Sigmoid colon (tissue), 7 donors: ENCODE results near the gene BSDC1. TPM values are rescaled to one million over a fixed set of nuclear protein-coding genes. Genes with fewer than 3 reads are reported as not detected.

Source experiments
- DNase-seq: peaks from one replicate; pipeline ENCODE4 v3.0.0-alpha.2; 2019
- H3K27ac ChIP-seq, 4 donors: fragments of 200-600 bp; sonication (generic); one replicate each; pipeline ENCODE4 v1.5.1; 2016 to 2019; ENCODE audit warnings: mild to moderate bottlenecking in 1 of 4
- H3K27me3 ChIP-seq, 3 donors: fragments of 200-600 bp; sonication (generic); one replicate each; pipeline ENCODE4 v1.5.1; 2019; ENCODE audit warnings: mild to moderate bottlenecking in 1 of 3
- H3K36me3 ChIP-seq, 4 donors: fragments of 200-600 bp; sonication (generic); one replicate each; pipeline ENCODE4 v1.5.1; 2016 to 2019
- H3K4me1 ChIP-seq, 4 donors: fragments of 200-600 bp; sonication (generic); one replicate each; pipeline ENCODE4 v1.5.1; 2017 to 2019
- H3K4me3 ChIP-seq, 4 donors: fragments of 200-600 bp; sonication (generic); one replicate each; pipeline ENCODE4 v1.5.1; 2017 to 2019; ENCODE audit warnings: mild to moderate bottlenecking in 2 of 4, moderate library complexity in 1 of 4
- H3K9me3 ChIP-seq, 4 donors: fragments of 200-600 bp in 3 of 4; sonication (generic) in 3 of 4; one replicate each; pipeline versions ENCODE4 v1.5.1 to v1.6.1; 2013 to 2019
- EP300 ChIP-seq, 4 donors: sonication (generic); formaldehyde crosslinking; IDR thresholded peaks; one replicate each; pipeline ENCODE4 v1.6.1; 2017; ENCODE audit warnings: antibody characterized with exemption in 4 of 4
- POLR2A ChIP-seq, 2 donors: fragments of 450-650 bp; IDR thresholded peaks; one replicate each; pipeline ENCODE4 v1.6.1; 2016; ENCODE audit warnings: antibody characterized with exemption in 2 of 2, mild to moderate bottlenecking in 2 of 2, moderate library complexity in 2 of 2
- POLR2AphosphoS5 ChIP-seq, 4 donors: sonication (generic); formaldehyde crosslinking; IDR thresholded peaks; one replicate each; pipeline ENCODE4 v1.6.1; 2017; ENCODE audit warnings: antibody characterized with exemption in 4 of 4
- WGBS, 2 donors: extraction: QIAGEN DNeasy Blood & Tissue Kit; methylation state at CpG; one replicate each; pipeline ENCODE4 v1.1.7; 2013; 5-methylcytosine and 5-hydroxymethylcytosine counted together
- intact Hi-C: fragments of 100-400 bp; cut with DNase I; formaldehyde crosslinking; loops from one replicate; pipeline ENCODE4 v1.15.1; 2023
- polyA plus RNA-seq, 3 donors: library from polyadenylated mRNA; stranded (reverse); fragments of 200-250 nt; gene quantifications; one replicate each; pipeline ENCODE4 v1.2.3, GENCODE V29; 2013
- total RNA-seq, 4 donors: library from RNA; depleted of rRNA; stranded (reverse); fragments of >200 nt; gene quantifications; one replicate each; pipeline ENCODE4 v1.1.0, GENCODE V29; 2016
- TF ChIP-seq, protein P1 (sequence below), 4 experiments: fragments of 450-650 bp in 3 of 4; fragments of 200-600 bp in 1 of 4; IDR thresholded peaks; one replicate each; pipeline ENCODE4 v1.5.1; 2016 to 2019; ENCODE audit warnings: antibody characterized with exemption in 4 of 4, mild to moderate bottlenecking in 3 of 4, moderate library complexity in 2 of 4
- donor health status: healthy with polysubstance abuse.
- donor health status: Bipolar disorder and iron deficiency.
- donor health status: healthy.

Gene BSDC1
- total and polyA plus RNA-seq, 7 donors = 46.2 to 76.7 (median 52.8) TPM

DNA sequence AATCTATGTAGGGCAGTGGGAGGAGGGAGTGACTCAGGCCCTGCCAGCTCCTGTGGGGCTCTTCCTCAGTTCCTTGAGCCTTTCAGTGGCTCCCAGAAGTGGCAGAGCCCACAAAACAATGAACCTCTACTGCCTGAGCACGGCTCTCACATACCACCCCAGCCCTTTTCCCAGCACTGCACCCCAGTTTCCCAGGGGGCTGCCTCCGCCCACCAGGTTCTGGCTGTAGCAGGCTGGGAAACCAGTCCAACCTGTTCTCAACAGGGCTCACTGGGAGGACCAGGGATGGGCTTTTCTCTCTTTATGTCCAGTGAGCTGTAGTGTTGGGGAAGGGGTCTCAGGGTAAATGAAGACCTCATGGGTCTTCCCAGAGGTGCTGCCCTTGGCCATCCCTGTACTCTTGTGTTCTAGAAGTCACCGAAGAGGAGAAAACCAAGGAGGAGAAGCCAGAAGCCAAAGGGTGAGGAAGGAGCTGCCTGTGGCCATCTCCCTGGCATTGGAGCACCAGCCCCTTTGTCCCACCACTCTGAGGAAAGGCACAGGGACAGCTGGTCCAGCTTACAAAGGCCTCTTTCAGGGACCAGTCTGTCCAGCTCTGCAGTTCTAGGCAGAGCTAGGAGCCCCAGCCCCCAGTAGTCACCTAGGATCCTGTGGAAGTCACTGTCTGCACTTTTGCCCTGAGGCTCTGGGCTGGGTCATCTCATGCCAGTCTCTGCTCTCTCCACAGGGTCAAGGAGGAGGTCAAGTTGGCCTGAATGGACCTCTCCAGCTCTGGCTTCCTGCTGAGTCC is 61.8 kb downstream of the BSDC1 start:
- 34 to 74% methylated on average over 3 of the region's 3 CpGs for WGBS, 2 donors
- DNase-seq = no peak
- TF ChIP-seq, protein P1, sequence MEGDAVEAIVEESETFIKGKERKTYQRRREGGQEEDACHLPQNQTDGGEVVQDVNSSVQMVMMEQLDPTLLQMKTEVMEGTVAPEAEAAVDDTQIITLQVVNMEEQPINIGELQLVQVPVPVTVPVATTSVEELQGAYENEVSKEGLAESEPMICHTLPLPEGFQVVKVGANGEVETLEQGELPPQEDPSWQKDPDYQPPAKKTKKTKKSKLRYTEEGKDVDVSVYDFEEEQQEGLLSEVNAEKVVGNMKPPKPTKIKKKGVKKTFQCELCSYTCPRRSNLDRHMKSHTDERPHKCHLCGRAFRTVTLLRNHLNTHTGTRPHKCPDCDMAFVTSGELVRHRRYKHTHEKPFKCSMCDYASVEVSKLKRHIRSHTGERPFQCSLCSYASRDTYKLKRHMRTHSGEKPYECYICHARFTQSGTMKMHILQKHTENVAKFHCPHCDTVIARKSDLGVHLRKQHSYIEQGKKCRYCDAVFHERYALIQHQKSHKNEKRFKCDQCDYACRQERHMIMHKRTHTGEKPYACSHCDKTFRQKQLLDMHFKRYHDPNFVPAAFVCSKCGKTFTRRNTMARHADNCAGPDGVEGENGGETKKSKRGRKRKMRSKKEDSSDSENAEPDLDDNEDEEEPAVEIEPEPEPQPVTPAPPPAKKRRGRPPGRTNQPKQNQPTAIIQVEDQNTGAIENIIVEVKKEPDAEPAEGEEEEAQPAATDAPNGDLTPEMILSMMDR (IDR thresholded peaks at IDR 0.05) = no peak
- TF ChIP-seq POLR2A (IDR thresholded peaks at IDR 0.05) = no peak
- Histone ChIP-seq H3K27me3 (no peaks in the 10 kb centered on the region), H3K9me3 (no peaks in the 10 kb centered on the region), H3K27ac (no peak overlapping the region), H3K36me3 (peaks cover 9 to 57% (median 40%) of the 10 kb centered on the region in 4 donors), H3K4me3 (no peak overlapping the region), H3K4me1 (peaks cover 0 to 25% (median 22%) of the 10 kb centered on the region in 4 donors)
- intact Hi-C loops = no loop called here

DNA sequence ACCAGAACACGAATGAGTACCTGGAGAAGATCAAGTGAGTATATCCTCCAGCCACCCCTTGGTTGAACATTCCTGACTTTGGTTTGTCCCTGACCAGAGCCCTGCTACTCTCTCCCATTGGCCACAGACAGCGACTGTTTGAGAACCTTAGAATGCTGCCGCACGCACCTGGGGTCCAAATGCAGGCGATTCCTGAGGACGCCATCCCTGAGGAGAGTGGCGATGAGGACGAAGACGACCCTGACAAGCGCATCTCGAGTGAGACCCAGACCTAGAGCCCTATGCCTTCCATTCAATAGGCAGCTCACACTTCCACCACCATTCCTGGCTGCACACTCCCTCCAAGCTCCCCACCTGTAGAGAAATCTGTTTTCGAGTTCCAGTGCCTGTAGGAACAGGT is 62.7 kb downstream of the BSDC1 start:
- H3K27ac ChIP-seq = no peak overlapping the region
- peaks cover 13 to 66% (median 50%) of the 10 kb centered on the region in 4 donors for H3K36me3 ChIP-seq
- WGBS, 2 donors = 88 to 94% methylated on average over 12 of the region's 12 CpGs
- no peaks in the 10 kb centered on the region for H3K27me3 ChIP-seq
- no peak overlapping the region for H3K4me3 ChIP-seq
- H3K9me3 ChIP-seq = no peaks in the 10 kb centered on the region
- peaks cover 0 to 24% (median 18%) of the 10 kb centered on the region in 4 donors for H3K4me1 ChIP-seq
- TF ChIP-seq POLR2A (IDR thresholded peaks at IDR 0.05) (no peak), EP300 (IDR thresholded peaks at IDR 0.05) (no peak), POLR2AphosphoS5 (IDR thresholded peaks at IDR 0.05) (no peak)
- TF ChIP-seq, protein P1 (IDR thresholded peaks at IDR 0.05) = no peak
- intact Hi-C loops = no loop called here
- DNase-seq = no peak

GRCh38 chr1:32330558-32331151 is 63.6 kb downstream of the BSDC1 start:
- Histone ChIP-seq H3K27me3 (no peaks in the 10 kb centered on the region), H3K36me3 (peaks cover 13 to 75% (median 51%) of the 10 kb centered on the region in 4 donors), H3K9me3 (no peaks in the 10 kb centered on the region), H3K27ac (no peak overlapping the region), H3K4me3 (no peak overlapping the region), H3K4me1 (peaks cover 0 to 15% (median 10%) of the 10 kb centered on the region in 4 donors)
- TF ChIP-seq, protein P1 (IDR thresholded peaks at IDR 0.05) = no peak
- TF ChIP-seq POLR2AphosphoS5 (IDR thresholded peaks at IDR 0.05) = no peak
- no peak for TF ChIP-seq POLR2A (IDR thresholded peaks at IDR 0.05)
- 88 to 92% methylated on average over 12 of the region's 12 CpGs for WGBS, 2 donors
- intact Hi-C loops = no loop called here
- DNase-seq = no peak

DNA sequence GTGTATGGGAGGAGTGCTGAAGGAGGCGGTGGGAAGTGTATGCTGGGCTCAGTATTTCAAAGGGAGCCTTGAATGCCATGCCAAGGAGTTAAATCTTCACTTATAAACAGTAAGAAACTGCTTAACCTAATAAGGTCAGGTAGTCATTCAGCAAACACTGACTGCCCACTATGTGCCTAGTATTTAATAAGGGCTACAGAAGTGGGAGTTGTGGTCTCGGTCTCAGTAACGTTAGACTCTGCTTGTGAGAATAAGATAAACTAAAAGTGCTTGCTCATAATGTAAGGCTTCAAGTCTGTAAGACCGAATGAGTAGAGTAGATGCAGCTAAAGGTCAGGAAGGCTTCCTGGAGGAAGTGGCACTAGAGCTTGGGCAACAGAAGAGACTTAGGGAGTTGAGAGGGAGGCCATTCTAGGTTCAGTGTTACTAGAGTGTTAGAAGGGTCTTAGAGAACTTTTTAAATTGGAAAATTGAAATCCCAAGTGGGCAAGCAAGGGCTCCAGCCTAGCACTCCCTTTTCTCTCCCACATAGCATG is 64.2 kb downstream of the BSDC1 start:
- Histone ChIP-seq H3K27me3 (no peaks in the 10 kb centered on the region), H3K27ac (no peak overlapping the region), H3K4me1 (peaks cover 0 to 8% (median 6%) of the 10 kb centered on the region in 4 donors), H3K4me3 (no peak overlapping the region), H3K9me3 (no peaks in the 10 kb centered on the region), H3K36me3 (peaks cover 13 to 81% (median 51%) of the 10 kb centered on the region in 4 donors)
- 91% methylated on average over 4 of the region's 4 CpGs for WGBS, 2 donors
- DNase-seq = no peak
- intact Hi-C loops = no loop called here
- TF ChIP-seq, protein P1 (IDR thresholded peaks at IDR 0.05) = no peak
- TF ChIP-seq POLR2AphosphoS5 (IDR thresholded peaks at IDR 0.05) (no peak), EP300 (IDR thresholded peaks at IDR 0.05) (no peak), POLR2A (IDR thresholded peaks at IDR 0.05) (no peak)
